Calu3 (cell line): ENCODE measurements around the gene CRB3. TPM values are rescaled to one million over a fixed set of nuclear protein-coding genes. Genes with fewer than 3 reads are reported as not detected.
A peak's percentile ranks its signal among the peaks of the same experiment; 100 is the strongest.
"Not testable (repeated sequence)": the region's sequence is repeated elsewhere in the genome, so short reads cannot be mapped to it uniquely, and the experiment has no call there.

Experiments used
- BruUV-seq: library from RNA; stranded (reverse); fragments of 400-500 nt; replicated peaks from 2 replicates; lab custom pipeline; 2021; lab: Mats Ljungman, UMichigan
- CTCF ChIA-PET: fragments of 300-600 bp; sonication (Branson Sonifier 250); formaldehyde crosslinking; loops from one replicate; lab custom pipeline; 2022; ENCODE audit warnings: antibody characterized with exemption; lab: Charles Lee
- DNase-seq: peaks from one replicate; pipeline ENCODE4 v3.0.0; 2022
- H3K27ac Mint-ChIP-seq: one replicate; pipeline ENCODE4 v1.8.0; 2022; ENCODE audit warnings: mixed read lengths; ENCODE audit not compliant: unreplicated experiment
- H3K27me3 Mint-ChIP-seq: one replicate; pipeline ENCODE4 v1.8.0; 2022; ENCODE audit warnings: mixed read lengths; ENCODE audit not compliant: unreplicated experiment
- H3K36me3 Mint-ChIP-seq: one replicate; pipeline ENCODE4 v1.8.0; 2022; ENCODE audit warnings: mild to moderate bottlenecking, moderate library complexity, mixed read lengths; ENCODE audit not compliant: insufficient read depth, unreplicated experiment
- H3K4me1 Mint-ChIP-seq: one replicate; pipeline ENCODE4 v1.8.0; 2022; ENCODE audit warnings: mild to moderate bottlenecking, low read depth, mixed read lengths; ENCODE audit not compliant: unreplicated experiment
- H3K4me3 Mint-ChIP-seq: one replicate; pipeline ENCODE4 v1.8.0; 2022; ENCODE audit warnings: mild to moderate bottlenecking, low read depth, moderate library complexity, mixed read lengths; ENCODE audit not compliant: unreplicated experiment
- H3K9me3 Mint-ChIP-seq: one replicate; pipeline ENCODE4 v1.8.0; 2022; ENCODE audit warnings: low read depth, mixed read lengths; ENCODE audit not compliant: unreplicated experiment
- CTCF ChIP-seq: fragments of 200-600 bp; IDR thresholded peaks from one replicate; pipeline ENCODE4 v1.8.0; 2022; ENCODE audit warnings: antibody characterized with exemption; ENCODE audit not compliant: unreplicated experiment
- intact Hi-C: fragments of 100-400 bp; cut with micrococcal nuclease; formaldehyde crosslinking; loops from one replicate; pipeline ENCODE4 v1.10.0; 2022; ENCODE audit not compliant: unreplicated experiment
- total RNA-seq: library from RNA; stranded (reverse); gene quantifications from 2 replicates; pipeline ENCODE4 v1.2.3, GENCODE V29; 2022

CRB3 gene
- total RNA-seq, 1 experiment from 2014 or later, result 47.6 TPM

GRCh38 chr19:6425732-6426620 is 38.1 kb upstream of the CRB3 start:
- CTCF ChIA-PET, result no interaction called here
- no peak for TF ChIP-seq CTCF
- DNase-seq, result no peak
- no TSS peak for BruUV-seq
- peaks cover 31% of the 10 kb centered on the region for H3K36me3 Mint-ChIP-seq
- no peaks in the 10 kb centered on the region for H3K9me3 Mint-ChIP-seq
- peak overlapping the region; percentile 48 for H3K4me3 Mint-ChIP-seq
- no peaks in the 10 kb centered on the region for H3K27me3 Mint-ChIP-seq
- intact Hi-C loops, result no loop called here
- peak overlapping the region; percentile 99 for H3K27ac Mint-ChIP-seq
- H3K4me1 Mint-ChIP-seq, result no peaks in the 10 kb centered on the region

- Mint-ChIP-seq H3K4me3 (no peak overlapping the region), H3K27me3 (no peaks in the 10 kb centered on the region), H3K4me1 (no peaks in the 10 kb centered on the region), H3K36me3 (peaks cover 31% of the 10 kb centered on the region), H3K9me3 (no peaks in the 10 kb centered on the region), H3K27ac (no peak overlapping the region)
- BruUV-seq, result no TSS peak
- TF ChIP-seq CTCF, result no peak
- CTCF ChIA-PET, result no interaction called here
- intact Hi-C loops, result no loop called here
- no peak for DNase-seq
Observed at GRCh38 chr19:6427131-6427530, 36.9 kb upstream of the CRB3 start.

GRCh38 chr19:6428692-6429418 is 35.2 kb upstream of the CRB3 start:
- H3K4me1 Mint-ChIP-seq, DNase-seq, intact Hi-C loops, H3K4me3 Mint-ChIP-seq, H3K27ac Mint-ChIP-seq, BruUV-seq, CTCF ChIA-PET, H3K27me3 Mint-ChIP-seq, H3K9me3 Mint-ChIP-seq: not testable (repeated sequence)
- peaks cover 18% of the 10 kb centered on the region for H3K36me3 Mint-ChIP-seq

GRCh38 chr19:6429419-6430221 is 34.5 kb upstream of the CRB3 start:
- DNase-seq, result no peak
- no peaks in the 10 kb centered on the region for H3K27me3 Mint-ChIP-seq
- BruUV-seq, result no TSS peak
- intact Hi-C loops, result no loop called here
- no peaks in the 10 kb centered on the region for H3K4me1 Mint-ChIP-seq
- no peak for TF ChIP-seq CTCF
- peaks cover 13% of the 10 kb centered on the region for H3K36me3 Mint-ChIP-seq
- CTCF ChIA-PET, result no interaction called here
- H3K9me3 Mint-ChIP-seq, result no peaks in the 10 kb centered on the region
- H3K4me3 Mint-ChIP-seq, result no peak overlapping the region
- H3K27ac Mint-ChIP-seq, result no peak overlapping the region
